GM18508 (cell line): ENCODE measurements around the gene IGFL2.
"Not testable (repeated sequence)": the region's sequence is repeated elsewhere in the genome, so short reads cannot be mapped to it uniquely, and the experiment has no call there.

Source experiments
- ATAC-seq: cut with Tn5 transposase; IDR thresholded peaks from one replicate; pipeline ENCODE4 v1.9.1; 2021; ENCODE audit warnings: moderate number of reproducible peaks; ENCODE audit not compliant: insufficient read depth, unreplicated experiment

The IGFL2 gene

GRCh38 chr19:46147791-46148288 lies at the start of gene IGFL2:
Gene IGFL2 (plus strand): TSS chr19:46148238. CDS start chr19:46148279, 41 bp downstream.
- ATAC-seq: no peak

- no peak for ATAC-seq
Measured at GRCh38 chr19:46100344-46100743, 47.7 kb upstream of the IGFL2 start.

GRCh38 chr19:46101293-46101692 lies 46.7 kb upstream of the IGFL2 start:
- ATAC-seq: no peak

- ATAC-seq: not testable (repeated sequence)
Measured at GRCh38 chr19:46102333-46102732, 45.7 kb upstream of the IGFL2 start.

GRCh38 chr19:46107371-46107770 lies 40.7 kb upstream of the IGFL2 start:
- ATAC-seq: no peak

- no peak for ATAC-seq
Measured at GRCh38 chr19:46109876-46110275, 38.2 kb upstream of the IGFL2 start.

GRCh38 chr19:46111376-46111775 lies 36.7 kb upstream of the IGFL2 start:
- no peak for ATAC-seq

GRCh38 chr19:46112527-46112926 lies 35.5 kb upstream of the IGFL2 start:
- no peak for ATAC-seq

GRCh38 chr19:46113726-46114125 lies 34.3 kb upstream of the IGFL2 start:
- ATAC-seq: no peak

GRCh38 chr19:46115396-46116106 lies 32.5 kb upstream of the IGFL2 start:
- ATAC-seq: no peak

GRCh38 chr19:46116121-46116520 lies 31.9 kb upstream of the IGFL2 start:
- no peak for ATAC-seq

GRCh38 chr19:46118136-46118535 lies 29.9 kb upstream of the IGFL2 start:
- no peak for ATAC-seq

- no peak for ATAC-seq
Measured at GRCh38 chr19:46124638-46125115, 23.4 kb upstream of the IGFL2 start, which contains the start of gene IGFL3. Gene IGFL3 (minus strand): TSS chr19:46124688. CDS start chr19:46124649, 39 bp downstream.

- no peak for ATAC-seq
Measured at GRCh38 chr19:46125447-46125846, 22.6 kb upstream of the IGFL2 start.

GRCh38 chr19:46126086-46126580 lies 21.9 kb upstream of the IGFL2 start:
- no peak for ATAC-seq

GRCh38 chr19:46131485-46132143 lies 16.4 kb upstream of the IGFL2 start:
- ATAC-seq: no peak

GRCh38 chr19:46132508-46133100 lies 15.4 kb upstream of the IGFL2 start:
- no peak for ATAC-seq

- ATAC-seq: no peak
Measured at GRCh38 chr19:46133101-46133627, 14.9 kb upstream of the IGFL2 start.

- ATAC-seq: no peak
Measured at GRCh38 chr19:46133777-46134241, 14.2 kb upstream of the IGFL2 start.

GRCh38 chr19:46134527-46134926 lies 13.5 kb upstream of the IGFL2 start:
- ATAC-seq: no peak
